Mammary epithelial cell (primary cell): ENCODE results near the gene EEF2K.

Experiments used
- CTCF ChIP-seq, 2 donors: IDR thresholded peaks in 1 of 2; conservative IDR thresholded peaks in 1 of 2; 2 replicates each; pipeline ENCODE4 v1.5.1; 2011 to 2012; ENCODE audit warnings: inconsistent platforms in 2 of 2, low read length in 2 of 2, mild to moderate bottlenecking in 2 of 2, control low read depth in 1 of 2, low read depth in 1 of 2; ENCODE audit not compliant: insufficient read depth in 1 of 2; ENCODE audit errors: extremely low read depth in 1 of 2
- EZH2 ChIP-seq: IDR thresholded peaks from 2 replicates; pipeline ENCODE4 v1.6.1; 2012; ENCODE audit warnings: low read length, inconsistent platforms, borderline replicate concordance

DNA sequence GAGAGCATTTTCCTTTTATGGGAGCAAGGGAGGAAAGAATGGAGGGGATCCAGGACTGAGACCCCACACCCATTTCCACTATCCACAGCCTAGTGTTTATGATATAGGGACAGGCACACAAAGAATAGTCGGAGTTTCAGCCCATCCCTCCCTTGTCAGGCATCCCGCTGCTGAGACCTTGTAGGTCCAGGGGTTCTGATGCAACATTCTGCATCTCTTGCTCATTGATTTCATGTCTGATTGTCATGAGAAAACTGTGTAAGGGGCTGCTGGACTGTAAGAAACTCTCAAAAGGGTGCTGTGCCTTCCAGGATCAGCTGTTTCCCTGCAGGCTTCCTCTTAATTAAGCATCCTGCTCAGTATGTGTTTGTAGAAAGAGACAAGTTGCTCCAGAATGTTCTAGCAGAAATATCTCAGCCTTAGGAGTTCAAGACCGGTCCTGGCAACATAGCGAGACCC lies 85.8 kb downstream of the EEF2K start:
- TF ChIP-seq CTCF (conservative IDR thresholded peaks at IDR 0.05 in 1 of 2, IDR thresholded peaks at IDR 0.05 in 1 of 2; ENCODE audit: extremely low read depth in 1 of 2, insufficient read depth in 1 of 2, low read depth in 1 of 2, low read length in 2 of 2), result no peak
- TF ChIP-seq EZH2, result no peak
